HEK293 (cell line): ENCODE results near the gene NFKBIE.

Source experiments
- CTCF ChIP-seq: fragments of 450-650 bp; formaldehyde crosslinking; IDR thresholded peaks from 2 replicates; pipeline ENCODE4 v1.5.1; 2016; ENCODE audit warnings: missing biosample characterization, missing genetic modification characterization
- PBX3 ChIP-seq: sonication (generic); formaldehyde crosslinking; IDR thresholded peaks from 2 replicates; pipeline ENCODE4 v1.8.1; 2022; ENCODE audit warnings: mild to moderate bottlenecking, moderate library complexity, missing genetic modification reagents
- ZFP41 ChIP-seq: fragments of 450-650 bp; formaldehyde crosslinking; IDR thresholded peaks from 2 replicates; pipeline ENCODE4 v1.5.1; 2016; ENCODE audit warnings: missing biosample characterization, missing genetic modification characterization, borderline replicate concordance
- ZNF112 ChIP-seq: fragments of 450-650 bp; formaldehyde crosslinking; IDR thresholded peaks from 2 replicates; pipeline ENCODE4 v1.5.0; 2017; ENCODE audit warnings: missing biosample characterization, missing genetic modification characterization
- ZNF214 ChIP-seq: fragments of 450-650 bp; formaldehyde crosslinking; IDR thresholded peaks from 2 replicates; pipeline ENCODE4 v1.5.1; 2017; ENCODE audit warnings: missing biosample characterization, mild to moderate bottlenecking, missing genetic modification characterization, borderline replicate concordance

GRCh38 chr6:44309631-44310030 lies 44.3 kb upstream of the NFKBIE start:
- no peak for TF ChIP-seq PBX3
- no peak for TF ChIP-seq ZFP41 (tag by site-specific recombination)
- TF ChIP-seq ZNF214 (tag by site-specific recombination): no peak
- no peak for TF ChIP-seq CTCF (tag by site-specific recombination)
- no peak for TF ChIP-seq ZNF112 (tag by site-specific recombination)
